Measurements from ENCODE around the gene NTM. TPM values are rescaled to one million over a fixed set of nuclear protein-coding genes. Genes with fewer than 3 reads are reported as not detected.

The NTM gene
- total RNA-seq, 1 experiment from 2014 or later: 0.73 TPM

- BruUV-seq (replicated peaks): no TSS peak
- H3K36me3 ChIP-seq (ENCODE audit: control insufficient read depth, insufficient read depth, low read length): no peaks in the 10 kb centered on the region
- H3K27ac Mint-ChIP-seq (ENCODE audit: unreplicated experiment): no peak overlapping the region
- peaks cover 12% of the 10 kb centered on the region for H3K27me3 Mint-ChIP-seq (ENCODE audit: insufficient read depth, unreplicated experiment)
- CTCF ChIA-PET: interaction anchor here (0.9 kb wide), 1 partner anchor 15 kb away, joined by 5 read pairs; no protein-coding TSS in a partner anchor
- no peaks in the 10 kb centered on the region for H3K36me3 Mint-ChIP-seq (ENCODE audit: insufficient read depth, unreplicated experiment)
- H3K9me3 ChIP-seq: 0 out of 2 replicates have a peak, but pooled peaks cover 3% of the 10 kb centered on the region
- H3K9me3 Mint-ChIP-seq (ENCODE audit: unreplicated experiment): no peaks in the 10 kb centered on the region
- POLR2A ChIA-PET: no interaction called here
- H3K4me1 ChIP-seq: no peaks in the 10 kb centered on the region
- no peaks in the 10 kb centered on the region for H3K27me3 ChIP-seq (replicated peaks; ENCODE audit: control insufficient read depth, insufficient read depth, low read length)
- TF ChIP-seq CTCF (IDR thresholded peaks at IDR 0.05; ENCODE audit: insufficient read depth in 1 of 2, low read depth in 1 of 2, low read length in 1 of 2, severe bottlenecking in 1 of 2, unreplicated experiment in 1 of 2): peak in 1 of 2 experiments; percentile 18
- no peak overlapping the region for H3K4me3 ChIP-seq (ENCODE audit: low read depth, low read length)
- intact Hi-C loops (cut with micrococcal nuclease; ENCODE audit: unreplicated experiment): loop anchor here (1.0 to 5.0 kb wide), 2 partner anchors 145 to 328 kb away; no protein-coding TSS in a partner anchor
- DNase-seq: no peak
- no peaks in the 10 kb centered on the region for H3K4me1 Mint-ChIP-seq (ENCODE audit: low read depth, unreplicated experiment)
- no peak overlapping the region for H3K4me3 Mint-ChIP-seq (ENCODE audit: unreplicated experiment)
Observed at GRCh38 chr11:131392528-131393255, 22.3 kb downstream of the NTM start.

- CTCF ChIA-PET: interaction anchor here (0.6 kb wide), 1 partner anchor 329 kb away, joined by 4 read pairs; no protein-coding TSS in a partner anchor
- no peaks in the 10 kb centered on the region for H3K36me3 ChIP-seq (ENCODE audit: control insufficient read depth, insufficient read depth, low read length)
- Mint-ChIP-seq H3K9me3 (ENCODE audit: unreplicated experiment) (no peaks in the 10 kb centered on the region), H3K27me3 (ENCODE audit: insufficient read depth, unreplicated experiment) (peaks cover 14% of the 10 kb centered on the region), H3K27ac (ENCODE audit: unreplicated experiment) (no peak overlapping the region), H3K36me3 (ENCODE audit: insufficient read depth, unreplicated experiment) (no peaks in the 10 kb centered on the region), H3K4me3 (ENCODE audit: unreplicated experiment) (no peak overlapping the region), H3K4me1 (ENCODE audit: low read depth, unreplicated experiment) (no peaks in the 10 kb centered on the region)
- intact Hi-C loops (cut with micrococcal nuclease; ENCODE audit: unreplicated experiment): loop anchor here (5.0 kb wide), 1 partner anchor 146 kb away; no protein-coding TSS in a partner anchor
- TF ChIP-seq CTCF (IDR thresholded peaks at IDR 0.05; ENCODE audit: insufficient read depth in 1 of 2, low read depth in 1 of 2, low read length in 1 of 2, severe bottlenecking in 1 of 2, unreplicated experiment in 1 of 2): no peak
- H3K9me3 ChIP-seq: 0 out of 2 replicates have a peak, but pooled peaks cover 3% of the 10 kb centered on the region
- DNase-seq: no peak
- H3K4me3 ChIP-seq (ENCODE audit: low read depth, low read length): no peak overlapping the region
- H3K4me1 ChIP-seq: no peaks in the 10 kb centered on the region
- BruUV-seq (replicated peaks): no TSS peak
- POLR2A ChIA-PET: no interaction called here
- no peaks in the 10 kb centered on the region for H3K27me3 ChIP-seq (replicated peaks; ENCODE audit: control insufficient read depth, insufficient read depth, low read length)
Observed at GRCh38 chr11:131393691-131394090, 23.3 kb downstream of the NTM start.

GRCh38 chr11:131397675-131398074, 27.3 kb downstream of the NTM start:
- Mint-ChIP-seq H3K9me3 (ENCODE audit: unreplicated experiment) (no peaks in the 10 kb centered on the region), H3K36me3 (ENCODE audit: insufficient read depth, unreplicated experiment) (no peaks in the 10 kb centered on the region), H3K27ac (ENCODE audit: unreplicated experiment) (no peak overlapping the region), H3K4me1 (ENCODE audit: low read depth, unreplicated experiment) (no peaks in the 10 kb centered on the region), H3K4me3 (ENCODE audit: unreplicated experiment) (no peak overlapping the region), H3K27me3 (ENCODE audit: insufficient read depth, unreplicated experiment) (peaks cover 7% of the 10 kb centered on the region)
- intact Hi-C loops (cut with micrococcal nuclease; ENCODE audit: unreplicated experiment): no loop called here
- POLR2A ChIA-PET: no interaction called here
- TF ChIP-seq CTCF (IDR thresholded peaks at IDR 0.05; ENCODE audit: insufficient read depth in 1 of 2, low read depth in 1 of 2, low read length in 1 of 2, severe bottlenecking in 1 of 2, unreplicated experiment in 1 of 2): no peak
- no TSS peak for BruUV-seq (replicated peaks)
- no peaks in the 10 kb centered on the region for H3K27me3 ChIP-seq (replicated peaks; ENCODE audit: control insufficient read depth, insufficient read depth, low read length)
- H3K4me1 ChIP-seq: no peaks in the 10 kb centered on the region
- no peak overlapping the region for H3K4me3 ChIP-seq (ENCODE audit: low read depth, low read length)
- no peak for DNase-seq
- H3K9me3 ChIP-seq: no peaks in the 10 kb centered on the region
- CTCF ChIA-PET: interaction anchor here (1.3 kb wide), 1 partner anchor 172 kb away, joined by 3 read pairs; no protein-coding TSS in a partner anchor
- no peaks in the 10 kb centered on the region for H3K36me3 ChIP-seq (ENCODE audit: control insufficient read depth, insufficient read depth, low read length)

Measured in Caco-2 (cell line).